Activated CD4-positive, alpha-beta T cell treated with anti-CD3 and anti-CD28 coated beads, Interleukin-2, Interleukin-4, amounts not matched to agents 100 ng/mL and 50 ng/mL, durations not matched to agents 16 hours and 8 hours (primary cell): ENCODE measurements around the gene THSD4.

Source experiments
- DNase-seq: peaks from one replicate; pipeline ENCODE4 v3.0.0-alpha.2; 2020; ENCODE audit warnings: low spot score

The THSD4 gene

GRCh38 chr15:71688509-71689094 lies 573.3 kb downstream of the THSD4 start:
- no peak for DNase-seq

DNA sequence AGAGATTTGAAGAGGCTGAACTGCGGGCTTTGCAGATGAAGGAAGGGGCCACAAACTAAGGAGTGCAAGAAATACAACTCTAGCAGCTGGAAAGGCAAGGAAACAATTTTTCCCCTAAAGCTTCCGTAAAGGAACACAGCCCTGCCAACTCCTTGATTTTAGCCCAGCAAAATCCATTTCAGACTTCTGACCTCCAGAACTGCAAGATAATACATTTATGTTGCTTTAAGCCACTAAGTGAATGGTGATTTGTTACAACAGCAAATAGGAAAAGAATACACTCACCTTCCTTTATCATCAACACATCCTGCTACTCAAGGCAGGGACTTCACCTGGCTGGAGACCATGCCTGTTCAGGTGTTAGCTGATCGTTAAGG lies 575.8 kb downstream of the THSD4 start:
- no peak for DNase-seq

DNA sequence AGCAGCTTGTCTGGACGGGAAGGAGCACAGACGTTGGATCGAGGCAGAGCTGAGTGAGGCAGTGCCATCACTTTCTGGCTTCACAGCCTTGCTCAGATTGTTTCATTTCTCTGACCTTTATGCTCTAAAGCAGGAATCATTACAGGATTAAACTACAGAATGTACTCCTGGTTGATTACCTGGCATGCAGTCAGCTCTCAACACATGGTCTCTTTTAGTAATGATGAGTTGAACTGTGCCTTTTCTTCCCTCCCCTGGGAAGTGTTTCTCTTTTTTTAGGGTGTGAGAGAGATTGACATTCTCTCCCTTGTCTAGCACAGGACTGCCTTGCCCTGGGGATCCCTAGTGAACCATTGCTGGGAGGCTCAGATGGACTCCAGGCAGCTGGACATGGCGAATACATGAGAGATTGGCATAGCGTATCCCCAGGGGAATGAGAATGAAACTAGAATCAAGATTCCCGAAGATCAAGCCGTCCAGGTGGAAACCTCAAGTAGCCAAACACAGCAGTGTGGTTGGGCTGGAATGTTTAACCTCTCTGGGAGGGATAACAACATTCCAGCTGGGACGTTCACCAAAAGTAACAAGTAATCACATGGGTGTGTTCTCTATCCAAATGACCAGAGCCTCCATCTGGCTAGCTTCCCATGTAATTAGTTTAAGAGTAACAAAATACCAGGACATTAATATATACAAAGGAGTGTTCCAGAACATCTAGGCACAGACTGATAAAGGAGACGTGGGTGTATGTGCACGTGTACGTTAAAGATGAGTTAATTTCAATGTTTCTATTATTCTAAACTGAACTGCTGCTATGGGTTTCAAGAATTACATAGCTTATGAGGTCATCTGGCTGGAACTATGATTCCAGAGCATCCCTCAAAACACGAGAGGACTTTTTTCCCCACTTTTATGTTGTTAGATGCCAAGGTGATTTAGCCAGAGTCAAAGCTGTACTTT lies 576.5 kb downstream of the THSD4 start:
- no peak for DNase-seq

- no peak for DNase-seq
Observed at GRCh38 chr15:71697236-71697635, 582.0 kb downstream of the THSD4 start.

DNA sequence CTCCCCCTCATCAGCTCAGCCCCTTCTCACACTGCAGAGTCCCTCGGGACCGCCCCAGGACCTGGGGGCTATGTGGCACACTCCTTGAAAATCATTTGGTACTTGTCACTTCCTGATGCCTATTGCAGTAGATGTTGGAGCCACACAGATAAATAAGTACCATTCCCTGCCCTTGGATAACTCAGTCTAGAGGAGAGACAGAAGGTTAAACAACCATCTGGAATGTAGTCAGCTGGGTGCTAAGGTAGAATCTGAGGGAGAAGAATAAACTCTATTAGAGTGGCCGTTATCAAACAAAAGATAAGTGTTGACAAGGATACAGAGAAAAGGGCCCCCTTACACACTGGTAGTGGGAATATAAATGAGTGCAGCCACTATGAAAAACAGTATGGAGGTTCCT lies 582.8 kb downstream of the THSD4 start:
- DNase-seq, result no peak

- no peak for DNase-seq
Observed at GRCh38 chr15:71698742-71699141, 583.5 kb downstream of the THSD4 start.

GRCh38 chr15:71699977-71700376 lies 584.7 kb downstream of the THSD4 start:
- DNase-seq, result no peak

GRCh38 chr15:71701808-71702207 lies 586.5 kb downstream of the THSD4 start:
- no peak for DNase-seq

- DNase-seq, result no peak
Observed at GRCh38 chr15:71702496-71702895, 587.2 kb downstream of the THSD4 start.

DNA sequence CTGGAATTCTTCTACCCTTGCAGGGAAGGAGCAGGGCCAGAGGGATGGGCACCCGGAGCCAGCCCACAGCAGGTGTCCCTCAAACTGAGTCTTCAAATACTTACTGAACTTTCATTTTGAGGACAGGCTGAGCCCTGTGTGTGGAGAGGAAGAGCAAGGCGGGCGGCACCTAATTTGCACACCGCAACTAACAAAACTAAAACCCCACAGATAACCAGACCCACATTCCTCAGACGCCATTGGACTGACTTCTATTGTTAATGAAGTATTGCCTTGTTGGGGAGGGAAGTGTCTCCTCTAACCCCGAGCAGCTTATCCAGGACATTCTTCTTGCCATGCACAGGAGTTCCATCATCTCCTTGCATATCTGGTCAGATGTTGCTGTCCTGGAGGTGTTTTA lies 589.9 kb downstream of the THSD4 start:
- DNase-seq, result no peak

DNA sequence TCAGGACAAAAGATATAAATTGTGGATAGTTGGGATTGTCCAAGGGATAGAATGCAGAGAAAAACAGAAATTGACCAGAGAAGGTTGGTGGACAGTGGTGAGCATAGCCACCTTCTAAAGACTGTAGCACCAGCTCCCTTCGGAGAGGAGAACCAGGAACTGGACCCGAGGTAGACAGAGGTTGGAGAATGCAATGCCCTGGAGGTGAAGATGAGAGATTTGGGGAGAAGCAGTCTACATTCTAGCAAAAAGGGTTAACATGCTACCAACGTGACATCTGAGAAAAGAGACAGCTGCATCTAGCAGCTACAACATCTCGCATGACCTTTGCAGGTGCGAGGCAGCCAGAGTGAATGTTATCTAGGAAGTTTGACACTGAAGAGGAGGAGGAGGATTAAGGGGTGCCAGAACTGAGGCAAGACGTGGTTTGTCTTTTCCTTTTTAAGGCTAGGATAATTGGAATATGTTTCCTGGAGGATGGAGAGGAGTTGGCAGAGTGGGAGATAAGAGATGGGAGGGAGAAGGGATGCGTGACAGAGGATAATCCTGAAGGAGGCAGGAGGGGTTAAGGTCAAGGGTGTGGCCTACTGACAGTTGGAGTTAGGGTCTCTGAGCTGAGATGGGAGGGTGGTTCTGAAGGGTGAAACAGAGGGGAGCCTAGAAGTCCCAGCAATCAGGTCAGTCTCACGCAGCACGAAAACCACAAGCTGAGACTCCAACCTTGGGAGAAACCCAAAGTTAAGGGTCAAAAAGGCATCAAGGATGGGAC lies 591.4 kb downstream of the THSD4 start:
- DNase-seq, result no peak

DNA sequence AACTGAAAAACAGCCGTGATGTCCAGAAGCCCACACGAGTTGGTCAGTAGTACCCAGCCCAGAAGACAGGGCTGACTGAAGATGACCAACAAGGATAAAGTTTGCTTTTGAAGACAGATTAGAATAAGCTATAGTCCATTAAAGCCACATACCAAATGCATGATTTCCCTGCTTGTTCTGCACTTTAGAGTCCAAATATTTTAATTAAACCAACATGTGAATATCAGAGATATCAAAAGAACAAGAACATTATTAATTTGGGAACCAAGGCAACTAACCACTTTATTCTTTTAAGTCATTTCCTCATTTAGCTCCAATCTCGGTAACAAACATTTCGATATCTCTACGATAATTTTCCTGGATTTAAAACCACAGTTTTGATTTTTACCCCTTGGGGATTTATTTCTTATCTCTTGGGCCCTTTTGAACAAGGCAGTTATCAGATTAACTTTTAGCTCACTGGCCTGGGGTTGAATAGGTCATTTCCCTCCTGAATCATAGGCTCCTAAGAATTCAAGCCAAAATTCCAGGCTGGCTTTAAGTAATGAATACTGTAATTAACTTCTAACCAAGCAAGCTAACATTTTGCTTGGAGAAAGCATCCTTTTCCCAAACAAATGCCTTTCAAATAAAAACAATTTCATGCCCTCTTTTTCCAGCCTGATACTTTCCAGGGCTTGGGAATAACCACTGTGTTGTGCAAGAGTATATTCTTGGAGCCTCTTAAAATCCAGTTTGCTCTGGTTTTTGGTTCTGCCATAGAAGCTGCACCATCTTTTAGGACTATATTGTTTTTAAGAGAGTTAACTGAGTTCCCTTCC lies 592.2 kb downstream of the THSD4 start:
- DNase-seq, result no peak

DNA sequence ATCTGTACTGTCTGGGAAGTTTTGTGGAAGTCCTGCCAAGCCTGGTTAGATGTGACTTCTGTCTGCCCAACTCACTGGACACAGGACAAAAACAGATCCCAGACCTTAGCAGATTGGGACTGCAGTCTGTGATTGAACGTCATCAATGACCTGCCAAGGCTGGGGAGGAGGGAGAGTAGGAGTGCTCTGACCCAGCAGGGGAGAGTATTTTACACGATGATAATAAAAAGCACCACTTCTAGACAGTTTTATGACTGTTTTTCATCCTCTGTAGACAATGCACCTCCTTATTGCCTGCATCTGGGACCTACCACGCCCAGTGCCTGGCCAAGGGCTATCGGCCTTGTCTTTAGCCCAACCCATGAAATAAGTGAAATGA lies 592.8 kb downstream of the THSD4 start:
- DNase-seq, result no peak

- DNase-seq, result no peak
Observed at GRCh38 chr15:71708741-71709140, 593.5 kb downstream of the THSD4 start.

- no peak for DNase-seq
Observed at GRCh38 chr15:71709808-71710418, 594.6 kb downstream of the THSD4 start.

DNA sequence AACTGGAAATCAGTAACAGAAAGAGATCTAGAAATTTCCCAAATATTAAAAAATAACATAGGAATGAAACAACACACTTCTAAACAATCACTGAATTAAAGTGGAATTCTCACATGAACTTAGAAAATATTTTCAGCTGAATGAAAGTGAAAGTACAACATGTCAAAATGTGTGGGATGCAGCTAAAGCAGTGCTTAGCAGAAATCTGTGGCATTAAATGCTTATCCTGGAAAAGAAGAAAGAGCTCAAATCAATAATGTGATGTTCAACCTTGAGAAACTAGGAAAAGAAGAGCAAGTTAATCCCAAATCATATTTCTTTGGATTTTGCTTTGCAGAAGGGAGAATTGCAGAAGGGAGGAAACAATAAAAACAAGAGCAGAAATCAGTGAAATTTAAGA lies 596.9 kb downstream of the THSD4 start:
- DNase-seq, result no peak

GRCh38 chr15:71713191-71713809 lies 598.0 kb downstream of the THSD4 start:
- DNase-seq, result no peak

- no peak for DNase-seq
Observed at GRCh38 chr15:71715914-71716313, 600.6 kb downstream of the THSD4 start.

- no peak for DNase-seq
Observed at GRCh38 chr15:71716990-71717389, 601.7 kb downstream of the THSD4 start.

GRCh38 chr15:71718116-71718910 lies 603.0 kb downstream of the THSD4 start:
- no peak for DNase-seq
